ENCODE results near the gene JAKMIP2. TPM values are rescaled to one million over a fixed set of nuclear protein-coding genes. Genes with fewer than 3 reads are reported as not detected.

Gene JAKMIP2
- total RNA-seq, 1 experiment from 2014 or later: 6.4 TPM

- Histone ChIP-seq H3K27ac (ENCODE audit: insufficient read length, low read depth, low read length) (no peak overlapping the region), H2BK5ac (ENCODE audit: insufficient read length, low read length) (no peak overlapping the region), H2AFZ (ENCODE audit: low read length) (no peak overlapping the region), H3K79me2 (ENCODE audit: insufficient read depth, low read length) (no peaks in the 10 kb centered on the region), H4K5ac (ENCODE audit: insufficient read length, low read depth, low read length) (no peak overlapping the region), H3K79me1 (ENCODE audit: insufficient read depth, low read depth, low read length, poor library complexity, severe bottlenecking) (no peaks in the 10 kb centered on the region), H3K4ac (ENCODE audit: low read depth, low read length) (no peak overlapping the region), H4K8ac (replicated peaks; ENCODE audit: insufficient read length, low read depth, low read length) (no peak overlapping the region), H2BK20ac (ENCODE audit: low read depth, low read length, poor library complexity, severe bottlenecking) (no peak overlapping the region), H3K23me2 (ENCODE audit: insufficient read length, low read depth, low read length, poor library complexity, severe bottlenecking) (no peaks in the 10 kb centered on the region), H3K27me3 (ENCODE audit: insufficient read depth, low read length) (no peaks in the 10 kb centered on the region), H3K4me2 (ENCODE audit: insufficient read depth, insufficient read length, low read length) (no peak overlapping the region), H2BK120ac (ENCODE audit: low read depth, low read length, poor library complexity, severe bottlenecking) (no peak overlapping the region), H3K4me1 (ENCODE audit: insufficient read depth, low read length) (no peaks in the 10 kb centered on the region), H2BK15ac (ENCODE audit: low read depth, low read length) (no peak overlapping the region), H3K14ac (ENCODE audit: insufficient read depth, low read length) (no peak overlapping the region), H3K18ac (ENCODE audit: insufficient read length, low read depth, low read length) (no peak overlapping the region), H3T11ph (ENCODE audit: low read length) (no peak overlapping the region), H3K56ac (ENCODE audit: insufficient read length, low read depth, low read length) (no peak overlapping the region), H3K9me3 (ENCODE audit: control insufficient read depth, low read depth, low read length) (no peaks in the 10 kb centered on the region), H3K9ac (ENCODE audit: extremely low read depth, insufficient read length, low read length) (no peak overlapping the region), H4K20me1 (ENCODE audit: control insufficient read depth, insufficient read depth, insufficient read length) (no peaks in the 10 kb centered on the region), H3K23ac (ENCODE audit: insufficient read length, low read depth, low read length) (no peak overlapping the region), H2AK5ac (ENCODE audit: insufficient read length, low read length) (no peak overlapping the region), H4K91ac (ENCODE audit: insufficient read length, low read depth, low read length) (no peak overlapping the region), H2BK12ac (ENCODE audit: insufficient read length, low read depth, low read length) (no peak overlapping the region)
- no peak overlapping the region for H3K27ac Mint-ChIP-seq
- no peak overlapping the region for H3K4me3 Mint-ChIP-seq
- no peak for DNase-seq
- peaks cover 0 to 3% of the 10 kb centered on the region in 2 experiments; a peak in 1 of 5 replicates for H3K9me3 Mint-ChIP-seq
- WGBS (ENCODE audit: extremely low coverage, insufficient read length, low lambda C conversion rate): no CpG with 5 or more reads among the region's 5 CpGs
- no peaks in the 10 kb centered on the region for H3K4me1 Mint-ChIP-seq
- H3K27me3 Mint-ChIP-seq (ENCODE audit: low read depth): peaks cover 4% of the 10 kb centered on the region
- H3K36me3 Mint-ChIP-seq (ENCODE audit: insufficient read depth in 1 of 3, low read depth in 3 of 3): no peaks in the 10 kb centered on the region; a peak in 1 of 7 replicates
- no peak for TF ChIP-seq CTCF (conservative IDR thresholded peaks at IDR 0.05)
These were observed 238.0 kb downstream of the JAKMIP2 start for GRCh38 chr5:147544556-147544955.
